Ishikawa (cell line): ENCODE measurements around the gene CPEB4.

Experiments
- CEBPB ChIP-seq: IDR thresholded peaks from 2 replicates; pipeline ENCODE4 v1.6.1; 2012
- EP300 ChIP-seq: IDR thresholded peaks from 2 replicates; pipeline ENCODE4 v1.6.1; 2012; ENCODE audit warnings: borderline replicate concordance
- RAD21 ChIP-seq: IDR thresholded peaks from 2 replicates; pipeline ENCODE4 v1.6.1; 2012; ENCODE audit warnings: low read depth
- TCF12 ChIP-seq: IDR thresholded peaks from 2 replicates; pipeline ENCODE4 v1.6.1; 2012; ENCODE audit warnings: low read depth
- TEAD4 ChIP-seq: IDR thresholded peaks from 2 replicates; pipeline ENCODE4 v1.6.1; 2012

GRCh38 chr5:173902743-173903142 lies 14.6 kb downstream of the CPEB4 start:
- TF ChIP-seq RAD21: no peak
- TF ChIP-seq CEBPB: no peak
- TF ChIP-seq TCF12: no peak
- TF ChIP-seq TEAD4: no peak
- no peak for TF ChIP-seq EP300
